GM23248 (cell line): ENCODE measurements around the gene GGT7. TPM values are rescaled to one million over a fixed set of nuclear protein-coding genes. Genes with fewer than 3 reads are reported as not detected.

Experiments
- DNase-seq: peaks from one replicate; pipeline ENCODE4 v3.0.0-alpha.2; 2015
- H2AFZ ChIP-seq: fragments of 200-600 bp; sonication (generic); 2 replicates; pipeline ENCODE4 v1.6.1; 2016; ENCODE audit warnings: antibody characterized with exemption
- H3F3A ChIP-seq: fragments of 200-600 bp; sonication (generic); 2 replicates; pipeline ENCODE4 v1.6.1; 2016; ENCODE audit warnings: mild to moderate bottlenecking, antibody characterized with exemption, mixed run types; ENCODE audit not compliant: insufficient read depth
- H3K27ac ChIP-seq: fragments of 200-600 bp; sonication (generic); 2 replicates; pipeline ENCODE4 v1.5.1; 2016; ENCODE audit warnings: mild to moderate bottlenecking
- H3K27me3 ChIP-seq: fragments of 200-600 bp; sonication (generic); replicated peaks from 2 replicates; pipeline ENCODE4 v1.6.1; 2016; ENCODE audit warnings: mild to moderate bottlenecking; ENCODE audit not compliant: insufficient read depth
- H3K36me3 ChIP-seq: fragments of 200-600 bp; sonication (generic); 2 replicates; pipeline ENCODE4 v1.6.1; 2016; ENCODE audit warnings: low read depth, mild to moderate bottlenecking
- H3K4me1 ChIP-seq: fragments of 200-600 bp; sonication (generic); 2 replicates; pipeline ENCODE4 v1.6.1; 2016; ENCODE audit warnings: mild to moderate bottlenecking; ENCODE audit not compliant: insufficient read depth
- H3K4me2 ChIP-seq: fragments of 200-600 bp; sonication (generic); one replicate; pipeline ENCODE4 v1.6.1; 2016; ENCODE audit warnings: mild to moderate bottlenecking; ENCODE audit not compliant: unreplicated experiment
- H3K4me3 ChIP-seq: fragments of 200-600 bp; sonication (generic); 2 replicates; pipeline ENCODE4 v1.5.1; 2016; ENCODE audit warnings: mild to moderate bottlenecking
- H3K79me2 ChIP-seq: fragments of 200-600 bp; sonication (generic); 2 replicates; pipeline ENCODE4 v1.6.1; 2016; ENCODE audit warnings: mild to moderate bottlenecking; ENCODE audit not compliant: insufficient read depth
- H3K9ac ChIP-seq: fragments of 200-600 bp; sonication (generic); 2 replicates; pipeline ENCODE4 v1.6.1; 2016; ENCODE audit warnings: mild to moderate bottlenecking
- H3K9me2 ChIP-seq: fragments of 200-600 bp; sonication (generic); 2 replicates; pipeline ENCODE4 v1.6.1; 2016; ENCODE audit warnings: mixed run types, mild to moderate bottlenecking, moderate library complexity; ENCODE audit not compliant: insufficient read depth
- H3K9me3 ChIP-seq: fragments of 200-600 bp; sonication (generic); one replicate; pipeline ENCODE4 v1.6.1; 2017; ENCODE audit warnings: low read depth
- H4K20me1 ChIP-seq: fragments of 200-600 bp; sonication (generic); 2 replicates; pipeline ENCODE4 v1.6.0; 2016; ENCODE audit not compliant: insufficient read depth
- EZH2 ChIP-seq: fragments of 200-600 bp; sonication (generic); IDR thresholded peaks from 2 replicates; pipeline ENCODE4 v1.6.1; 2018; ENCODE audit warnings: antibody characterized with exemption, mild to moderate bottlenecking; ENCODE audit not compliant: insufficient read depth, poor library complexity, severe bottlenecking
- EZH2phosphoT487 ChIP-seq: fragments of 200-600 bp; sonication (generic); IDR thresholded peaks from 2 replicates; pipeline ENCODE4 v1.6.1; 2018; ENCODE audit warnings: antibody characterized with exemption, moderate library complexity, mild to moderate bottlenecking, low read depth; ENCODE audit not compliant: insufficient read depth
- WGBS, 2 experiments: methylation state at CpG; one replicate each; pipeline ENCODE4 v1.1.6; 2015 to 2017; ENCODE audit warnings: low lambda C conversion rate in 2 of 2, low coverage in 1 of 2; ENCODE audit errors: missing lambda C conversion rate in 2 of 2; 5-methylcytosine and 5-hydroxymethylcytosine counted together
- in situ Hi-C: fragments of 300-500 bp; cut with MboI; formaldehyde crosslinking; loops from 2 replicates; pipeline ENCODE4 v1.15.0; 2020
- polyA plus RNA-seq: library from polyadenylated mRNA; unstranded; fragments of >200 nt; fragmentation: Nextera tagmentation; extraction: Ambion mirVana; gene quantifications from 2 replicates; pipeline ENCODE4 v1.2.1, GENCODE V29; 2016
- total RNA-seq: library from RNA; depleted of rRNA; stranded (reverse); fragments of >200 nt; shearing (Covaris generic); gene quantifications from 2 replicates; pipeline ENCODE4 v1.2.3, GENCODE V29; 2014

The GGT7 gene
- total and polyA plus RNA-seq, 2 experiments from 2014 or later: 9.2 to 20.4 TPM

GRCh38 chr20:34843421-34843820 is 29.2 kb downstream of the GGT7 start:
- H3K4me1 ChIP-seq: no peaks in the 10 kb centered on the region
- 89 to 97% methylated on average over 2 of the region's 2 CpGs for WGBS, 2 experiments
- no peaks in the 10 kb centered on the region for H4K20me1 ChIP-seq
- H3K9ac ChIP-seq: no peak overlapping the region
- H3K4me2 ChIP-seq: no peak overlapping the region
- no peak overlapping the region for H2AFZ ChIP-seq
- no peaks in the 10 kb centered on the region for H3K36me3 ChIP-seq
- no peaks in the 10 kb centered on the region for H3K9me3 ChIP-seq
- H3K27me3 ChIP-seq: no peaks in the 10 kb centered on the region
- no peaks in the 10 kb centered on the region for H3K79me2 ChIP-seq
- in situ Hi-C loops: loop anchor here (25.0 kb wide), 1 partner anchor 369 kb away; no protein-coding TSS in a partner anchor
- TF ChIP-seq EZH2phosphoT487 (no peak), EZH2 (no peak)
- H3K27ac ChIP-seq: no peak overlapping the region
- no peak overlapping the region for H3K4me3 ChIP-seq
- H3F3A ChIP-seq: no peaks in the 10 kb centered on the region
- no peaks in the 10 kb centered on the region for H3K9me2 ChIP-seq
- DNase-seq: no peak

GRCh38 chr20:34842143-34842542 is 30.5 kb downstream of the GGT7 start:
- WGBS, 2 experiments: 85 to 88% methylated on average over 1 to 2 of the region's 2 CpGs
- in situ Hi-C loops: loop anchor here (25.0 kb wide), 1 partner anchor 370 kb away; no protein-coding TSS in a partner anchor
- H3K27ac ChIP-seq: no peak overlapping the region

DNA sequence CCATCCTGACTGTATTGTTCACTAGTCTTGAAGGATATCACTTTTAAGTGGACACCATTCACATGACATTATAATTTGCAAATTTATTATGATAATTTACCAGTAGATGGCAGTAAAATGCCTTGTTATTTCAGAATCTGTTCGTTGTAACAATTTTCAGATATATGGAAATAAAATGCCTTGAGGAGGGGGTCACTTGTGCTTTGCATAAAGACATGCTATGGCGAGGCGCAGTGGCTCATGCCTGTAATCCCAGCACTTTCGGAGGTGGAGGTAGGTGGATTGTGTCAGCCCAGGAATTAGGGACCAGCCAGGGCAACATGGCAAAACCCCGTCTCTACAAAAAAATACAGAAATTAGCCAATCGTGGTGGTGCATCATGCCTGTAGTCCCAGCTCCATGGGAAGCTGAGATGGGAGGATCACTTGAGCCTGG is 38.2 kb downstream of the GGT7 start:
- H3K9ac ChIP-seq: peak overlapping the region; percentile 39; the same call in 1 of the 2 replicates
- no peaks in the 10 kb centered on the region for H3K79me2 ChIP-seq
- TF ChIP-seq EZH2 (no peak), EZH2phosphoT487 (no peak)
- H3K4me2 ChIP-seq: peak overlapping the region; percentile 76
- H3K4me1 ChIP-seq: no peaks in the 10 kb centered on the region
- peak overlapping the region; percentile 56; the same call in 1 of the 2 replicates for H3K4me3 ChIP-seq
- in situ Hi-C loops: loop anchor here (25.0 kb wide), 1 partner anchor 378 kb away; no protein-coding TSS in a partner anchor
- no peaks in the 10 kb centered on the region for H3K9me2 ChIP-seq
- H3K9me3 ChIP-seq: no peaks in the 10 kb centered on the region
- 5 to 6% methylated on average over 6 of the region's 6 CpGs for WGBS, 2 experiments
- H3K27ac ChIP-seq: no peak overlapping the region
- H3F3A ChIP-seq: no peaks in the 10 kb centered on the region
- no peaks in the 10 kb centered on the region; the same call in 1 of the 2 replicates for H4K20me1 ChIP-seq
- DNase-seq: peak; percentile 58
- H2AFZ ChIP-seq: peak overlapping the region; percentile 61
- peaks cover 19% of the 10 kb centered on the region for H3K27me3 ChIP-seq
- H3K36me3 ChIP-seq: no peaks in the 10 kb centered on the region

More at GRCh38 chr20:34842143-34842542, 30.5 kb downstream of the GGT7 start:
- H3K4me2 ChIP-seq: no peak overlapping the region
- H3K27me3 ChIP-seq: no peaks in the 10 kb centered on the region
- H3K36me3 ChIP-seq: no peaks in the 10 kb centered on the region
- H3K4me3 ChIP-seq: no peak overlapping the region
- H4K20me1 ChIP-seq: no peaks in the 10 kb centered on the region
- H3K4me1 ChIP-seq: no peaks in the 10 kb centered on the region
- TF ChIP-seq EZH2 (no peak), EZH2phosphoT487 (no peak)
- no peaks in the 10 kb centered on the region for H3K9me2 ChIP-seq
- no peaks in the 10 kb centered on the region for H3K79me2 ChIP-seq
- no peaks in the 10 kb centered on the region for H3F3A ChIP-seq
- DNase-seq: no peak
- H3K9ac ChIP-seq: no peak overlapping the region
- no peak overlapping the region for H2AFZ ChIP-seq
- no peaks in the 10 kb centered on the region for H3K9me3 ChIP-seq

GRCh38 chr20:34831936-34832335 is 40.7 kb downstream of the GGT7 start:
- no peaks in the 10 kb centered on the region for H3K79me2 ChIP-seq
- TF ChIP-seq EZH2phosphoT487 (no peak), EZH2 (no peak)
- H3K9me2 ChIP-seq: no peaks in the 10 kb centered on the region
- no peaks in the 10 kb centered on the region for H3F3A ChIP-seq
- H3K4me2 ChIP-seq: no peak overlapping the region
- H3K36me3 ChIP-seq: no peaks in the 10 kb centered on the region
- H3K27me3 ChIP-seq: peaks cover 19% of the 10 kb centered on the region
- DNase-seq: no peak
- H3K27ac ChIP-seq: no peak overlapping the region
- H3K9ac ChIP-seq: no peak overlapping the region
- H3K4me3 ChIP-seq: no peak overlapping the region
- in situ Hi-C loops: loop anchor here (25.0 kb wide), 1 partner anchor 380 kb away; no protein-coding TSS in a partner anchor
- no peaks in the 10 kb centered on the region; the same call in 1 of the 2 replicates for H4K20me1 ChIP-seq
- WGBS, 2 experiments: 70 to 72% methylated on average over 5 of the region's 5 CpGs
- no peaks in the 10 kb centered on the region for H3K9me3 ChIP-seq
- no peak overlapping the region for H2AFZ ChIP-seq
- H3K4me1 ChIP-seq: no peaks in the 10 kb centered on the region
